Endothelial cell of umbilical vein (primary cell): ENCODE measurements around the gene MICAL3.

Source experiments
- CTCF ChIP-seq, 2 donors: IDR thresholded peaks; 1 replicate in 1 of 2; 2 replicates in 1 of 2; pipeline ENCODE4 v1.5.1; 2011; ENCODE audit warnings: low read length in 2 of 2, mild to moderate bottlenecking in 2 of 2, moderate library complexity in 2 of 2, control low read depth in 1 of 2, inconsistent platforms in 1 of 2, low read depth in 1 of 2; ENCODE audit not compliant: insufficient read depth in 1 of 2; ENCODE audit errors: extremely low read depth in 1 of 2
- EZH2 ChIP-seq: IDR thresholded peaks from 2 replicates; pipeline ENCODE4 v1.6.1; 2012; ENCODE audit warnings: borderline replicate concordance, low read depth, mild to moderate bottlenecking, moderate library complexity, low read length, inconsistent platforms; ENCODE audit not compliant: severe bottlenecking
- GATA2 ChIP-seq: IDR thresholded peaks from 2 replicates; pipeline ENCODE4 v1.7.0; 2011; ENCODE audit warnings: low read depth, mild to moderate bottlenecking, moderate library complexity, mixed read lengths, low read length; ENCODE audit not compliant: insufficient read length, insufficient read depth
- MAX ChIP-seq: IDR thresholded peaks from 2 replicates; pipeline ENCODE4 v1.6.1; 2011; ENCODE audit not compliant: insufficient read depth, insufficient read length
- POLR2A ChIP-seq: IDR thresholded peaks from 2 replicates; pipeline ENCODE4 v1.6.1; 2012; ENCODE audit warnings: low read depth, mild to moderate bottlenecking, control low read depth, low read length
- POLR2AphosphoS5 ChIP-seq: IDR thresholded peaks from 2 replicates; pipeline ENCODE4 v1.6.1; 2012; ENCODE audit warnings: low read depth, mild to moderate bottlenecking, control low read depth, low read length, moderate library complexity; ENCODE audit not compliant: insufficient read depth

- TF ChIP-seq POLR2A (no peak), CTCF (IDR thresholded peaks at IDR 0.05; ENCODE audit: extremely low read depth in 1 of 2, insufficient read depth in 1 of 2, low read depth in 1 of 2, low read length in 2 of 2) (no peak), EZH2 (no peak), MAX (no peak), GATA2 (no peak), POLR2AphosphoS5 (no peak)
Observed at GRCh38 chr22:18059473-18059872, 35.1 kb upstream of the MICAL3 start.
